ENCODE measurements around the gene ABCD4.

DNA sequence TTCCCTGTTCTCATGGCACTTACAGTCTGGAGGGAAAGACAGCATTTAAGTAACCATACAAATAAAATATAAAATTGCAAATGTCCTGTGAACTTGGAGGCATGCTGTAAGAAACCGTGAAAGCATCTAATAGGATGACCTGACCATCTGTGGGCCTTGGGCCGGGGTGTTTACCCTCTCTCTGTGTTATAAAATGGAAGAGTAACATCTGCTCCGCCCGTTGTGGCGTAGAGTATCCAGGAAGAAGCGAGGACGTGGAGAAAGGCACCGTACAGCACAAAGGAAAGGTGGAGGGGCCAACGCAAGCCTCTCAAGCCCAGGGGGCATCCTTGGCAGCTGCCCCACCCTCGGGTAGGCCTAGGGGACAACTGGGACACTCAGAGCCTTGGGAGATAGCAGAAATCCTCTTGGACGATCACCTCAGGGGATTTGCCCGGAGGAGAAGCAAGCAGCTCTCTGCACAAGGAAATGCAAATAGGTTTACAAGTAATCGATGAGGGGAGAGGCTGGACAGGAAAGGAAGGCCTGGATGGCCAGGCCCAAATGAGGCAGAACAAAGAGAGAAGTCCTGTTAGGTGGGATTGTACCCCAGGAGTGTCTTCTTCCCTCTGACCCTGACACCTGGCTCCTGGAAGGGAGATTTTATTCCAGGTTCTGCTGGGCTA, 37.3 kb downstream of the ABCD4 start:
- TF ChIP-seq, protein P1, sequence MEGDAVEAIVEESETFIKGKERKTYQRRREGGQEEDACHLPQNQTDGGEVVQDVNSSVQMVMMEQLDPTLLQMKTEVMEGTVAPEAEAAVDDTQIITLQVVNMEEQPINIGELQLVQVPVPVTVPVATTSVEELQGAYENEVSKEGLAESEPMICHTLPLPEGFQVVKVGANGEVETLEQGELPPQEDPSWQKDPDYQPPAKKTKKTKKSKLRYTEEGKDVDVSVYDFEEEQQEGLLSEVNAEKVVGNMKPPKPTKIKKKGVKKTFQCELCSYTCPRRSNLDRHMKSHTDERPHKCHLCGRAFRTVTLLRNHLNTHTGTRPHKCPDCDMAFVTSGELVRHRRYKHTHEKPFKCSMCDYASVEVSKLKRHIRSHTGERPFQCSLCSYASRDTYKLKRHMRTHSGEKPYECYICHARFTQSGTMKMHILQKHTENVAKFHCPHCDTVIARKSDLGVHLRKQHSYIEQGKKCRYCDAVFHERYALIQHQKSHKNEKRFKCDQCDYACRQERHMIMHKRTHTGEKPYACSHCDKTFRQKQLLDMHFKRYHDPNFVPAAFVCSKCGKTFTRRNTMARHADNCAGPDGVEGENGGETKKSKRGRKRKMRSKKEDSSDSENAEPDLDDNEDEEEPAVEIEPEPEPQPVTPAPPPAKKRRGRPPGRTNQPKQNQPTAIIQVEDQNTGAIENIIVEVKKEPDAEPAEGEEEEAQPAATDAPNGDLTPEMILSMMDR (IDR thresholded peaks at IDR 0.05), result no peak
- no peak for TF ChIP-seq POLR2A (IDR thresholded peaks at IDR 0.05)
- TF ChIP-seq EP300 (IDR thresholded peaks at IDR 0.05), result no peak
